ENCODE data around the gene CRYGC. TPM values are rescaled to one million over a fixed set of nuclear protein-coding genes. Genes with fewer than 3 reads are reported as not detected.
"Not testable (repeated sequence)": the region's sequence is repeated elsewhere in the genome, so short reads cannot be mapped to it uniquely, and the experiment has no call there.

Gene CRYGC
- total and polyA plus RNA-seq, 11 donors: not detected

DNA sequence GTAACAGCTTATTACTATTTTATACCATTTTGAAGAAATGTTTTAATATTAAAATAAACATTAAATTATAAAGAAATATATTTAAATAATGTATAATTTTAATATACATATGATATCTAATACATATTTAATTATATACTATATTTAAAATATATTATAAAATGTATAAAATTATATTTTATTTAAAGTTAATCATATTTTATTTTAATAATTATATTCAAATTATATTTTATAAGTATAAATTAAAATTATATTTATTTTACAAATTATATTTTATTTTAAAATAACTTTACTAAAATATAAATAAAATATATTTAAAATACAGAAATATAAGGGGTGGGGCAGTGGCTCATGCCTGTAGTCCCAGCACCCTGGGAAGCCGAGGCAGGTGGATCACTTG lies 7.4 kb downstream of the CRYGC start:
- DNase-seq (no peak), ATAC-seq (no peak)
- TF ChIP-seq POLR2A (IDR thresholded peaks at IDR 0.05): no peak
- TF ChIP-seq, protein P1, sequence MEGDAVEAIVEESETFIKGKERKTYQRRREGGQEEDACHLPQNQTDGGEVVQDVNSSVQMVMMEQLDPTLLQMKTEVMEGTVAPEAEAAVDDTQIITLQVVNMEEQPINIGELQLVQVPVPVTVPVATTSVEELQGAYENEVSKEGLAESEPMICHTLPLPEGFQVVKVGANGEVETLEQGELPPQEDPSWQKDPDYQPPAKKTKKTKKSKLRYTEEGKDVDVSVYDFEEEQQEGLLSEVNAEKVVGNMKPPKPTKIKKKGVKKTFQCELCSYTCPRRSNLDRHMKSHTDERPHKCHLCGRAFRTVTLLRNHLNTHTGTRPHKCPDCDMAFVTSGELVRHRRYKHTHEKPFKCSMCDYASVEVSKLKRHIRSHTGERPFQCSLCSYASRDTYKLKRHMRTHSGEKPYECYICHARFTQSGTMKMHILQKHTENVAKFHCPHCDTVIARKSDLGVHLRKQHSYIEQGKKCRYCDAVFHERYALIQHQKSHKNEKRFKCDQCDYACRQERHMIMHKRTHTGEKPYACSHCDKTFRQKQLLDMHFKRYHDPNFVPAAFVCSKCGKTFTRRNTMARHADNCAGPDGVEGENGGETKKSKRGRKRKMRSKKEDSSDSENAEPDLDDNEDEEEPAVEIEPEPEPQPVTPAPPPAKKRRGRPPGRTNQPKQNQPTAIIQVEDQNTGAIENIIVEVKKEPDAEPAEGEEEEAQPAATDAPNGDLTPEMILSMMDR (IDR thresholded peaks at IDR 0.05): no peak
- Histone ChIP-seq H3K9me3 (peaks cover 0 to 2% (median 0%) of the 10 kb centered on the region in 12 donors), H3K27ac (no peak overlapping the region), H3K4me3 (no peak overlapping the region), H3K27me3 (peaks cover 0 to 42% (median 20%) of the 10 kb centered on the region in 9 donors), H3K36me3 (no peaks in the 10 kb centered on the region), H3K4me1 (peaks cover 0 to 13% (median 0%) of the 10 kb centered on the region in 12 donors)
- 89 to 98% (median 94%) methylated on average over 1 of the region's 1 CpG for WGBS, 4 donors
- intact Hi-C loops (cut with DNase I): no loop called here

DNA sequence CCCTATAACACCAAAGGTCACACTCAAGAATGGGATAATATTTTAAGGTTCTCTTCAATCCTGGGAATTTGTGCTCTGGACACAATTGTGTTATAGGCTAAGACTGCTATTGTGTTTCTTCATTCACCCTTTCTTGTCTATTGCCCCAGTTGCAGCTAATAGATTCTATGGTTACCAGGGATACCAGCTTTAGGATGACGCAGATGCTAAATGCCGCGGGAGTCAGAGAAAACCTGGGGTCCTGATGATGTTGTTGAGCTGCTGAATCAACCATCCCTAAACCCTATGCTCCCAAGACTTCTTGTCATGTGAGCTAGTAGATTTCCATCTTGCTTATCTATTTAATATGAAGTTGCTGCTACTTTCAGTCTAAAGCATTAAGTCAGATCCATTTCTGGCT lies 10.7 kb downstream of the CRYGC start:
- Histone ChIP-seq H3K4me3 (no peak overlapping the region), H3K9me3 (no peaks in the 10 kb centered on the region), H3K36me3 (no peaks in the 10 kb centered on the region), H3K27ac (no peak overlapping the region), H3K4me1 (peaks cover 0 to 2% (median 0%) of the 10 kb centered on the region in 12 donors), H3K27me3 (peaks cover 0 to 13% (median 6%) of the 10 kb centered on the region in 9 donors)
- intact Hi-C loops (cut with DNase I): no loop called here
- TF ChIP-seq, protein P1 (IDR thresholded peaks at IDR 0.05): no peak
- TF ChIP-seq POLR2A (IDR thresholded peaks at IDR 0.05): no peak
- DNase-seq (no peak), ATAC-seq (no peak)
- WGBS, 4 donors: 95 to 98% (median 96%) methylated on average over 3 of the region's 3 CpGs

- H3K9me3 ChIP-seq; H3K36me3 ChIP-seq; intact Hi-C loops (cut with DNase I); H3K4me1 ChIP-seq; H3K27ac ChIP-seq; ATAC-seq; H3K4me3 ChIP-seq; DNase-seq: not testable (repeated sequence)
- peaks cover 0 to 19% (median 3%) of the 10 kb centered on the region in 9 donors for H3K27me3 ChIP-seq
- 87 to 94% (median 92%) methylated on average over 11 of the region's 11 CpGs for WGBS, 4 donors
Measured at GRCh38 chr2:208117390-208117789, 12.2 kb downstream of the CRYGC start.

DNA sequence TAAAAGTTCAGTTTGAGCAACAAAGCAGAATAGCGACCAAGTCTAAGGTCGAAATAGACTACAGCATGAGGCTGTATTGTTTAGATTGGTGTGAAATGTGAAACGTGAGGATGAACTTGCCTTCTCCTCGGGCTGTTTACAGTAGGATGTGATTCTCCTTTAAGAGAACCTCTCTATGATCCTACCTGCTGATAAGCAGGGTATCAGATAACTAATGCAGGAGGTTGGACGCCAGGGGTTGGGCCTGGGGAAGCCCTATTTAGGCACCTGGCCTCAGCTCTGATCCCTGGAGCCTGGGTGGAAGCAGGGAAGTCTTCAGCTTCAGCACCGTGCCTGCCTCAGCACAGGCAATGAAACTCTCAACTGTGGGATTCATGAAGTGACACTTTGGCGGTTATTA lies 16.7 kb downstream of the CRYGC start:
- H3K4me1 ChIP-seq: peaks cover 0 to 6% (median 0%) of the 10 kb centered on the region in 12 donors
- peaks cover 0 to 30% (median 5%) of the 10 kb centered on the region in 9 donors for H3K27me3 ChIP-seq
- 56 to 70% (median 62%) methylated on average over 7 of the region's 7 CpGs for WGBS, 4 donors
- no peak for DNase-seq
- no peaks in the 10 kb centered on the region for H3K9me3 ChIP-seq
- no peak overlapping the region for H3K27ac ChIP-seq
- H3K36me3 ChIP-seq: no peaks in the 10 kb centered on the region
- H3K4me3 ChIP-seq: no peak overlapping the region
- intact Hi-C loops (cut with DNase I): no loop called here
- TF ChIP-seq, protein P1 (IDR thresholded peaks at IDR 0.05): no peak
- TF ChIP-seq POLR2A (IDR thresholded peaks at IDR 0.05): no peak
- no peak for ATAC-seq

- 9 to 48% (median 13%) methylated on average over 17 to 36 of the region's 36 CpGs for WGBS, 4 donors
- DNase-seq; H3K4me1 ChIP-seq; H3K27ac ChIP-seq; H3K9me3 ChIP-seq; intact Hi-C loops (cut with DNase I); H3K36me3 ChIP-seq; ATAC-seq: not testable (repeated sequence)
- Histone ChIP-seq H3K4me3 (peak overlapping the region in 1 of 12 donors; percentile 20), H3K27me3 (peaks cover 0 to 30% (median 5%) of the 10 kb centered on the region in 9 donors)
Measured at GRCh38 chr2:208112273-208112745, 17.3 kb downstream of the CRYGC start.
